ENCODE results near the gene IFFO2.

DNA sequence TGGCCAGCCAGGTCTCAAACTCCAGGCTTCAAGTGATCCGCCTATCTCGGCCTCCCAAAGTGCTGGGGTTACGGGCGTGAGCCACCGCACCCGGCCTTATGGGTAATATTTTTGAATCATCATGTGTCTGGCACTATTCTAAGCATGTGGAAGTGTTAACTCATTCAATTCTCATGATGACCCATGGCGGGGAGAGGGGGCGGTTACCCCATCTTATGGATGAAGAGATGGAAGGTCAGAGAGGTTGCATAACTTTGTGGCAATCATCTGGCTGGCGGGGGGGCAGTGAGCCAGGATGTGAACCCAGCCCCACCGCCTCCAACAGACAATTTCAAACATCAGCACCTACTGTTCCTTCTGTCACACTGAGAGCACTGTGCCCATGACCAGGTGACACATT, 85.5 kb downstream of the IFFO2 start:
- TF ChIP-seq POLR2A (IDR thresholded peaks at IDR 0.05): no peak
- TF ChIP-seq, protein P1, sequence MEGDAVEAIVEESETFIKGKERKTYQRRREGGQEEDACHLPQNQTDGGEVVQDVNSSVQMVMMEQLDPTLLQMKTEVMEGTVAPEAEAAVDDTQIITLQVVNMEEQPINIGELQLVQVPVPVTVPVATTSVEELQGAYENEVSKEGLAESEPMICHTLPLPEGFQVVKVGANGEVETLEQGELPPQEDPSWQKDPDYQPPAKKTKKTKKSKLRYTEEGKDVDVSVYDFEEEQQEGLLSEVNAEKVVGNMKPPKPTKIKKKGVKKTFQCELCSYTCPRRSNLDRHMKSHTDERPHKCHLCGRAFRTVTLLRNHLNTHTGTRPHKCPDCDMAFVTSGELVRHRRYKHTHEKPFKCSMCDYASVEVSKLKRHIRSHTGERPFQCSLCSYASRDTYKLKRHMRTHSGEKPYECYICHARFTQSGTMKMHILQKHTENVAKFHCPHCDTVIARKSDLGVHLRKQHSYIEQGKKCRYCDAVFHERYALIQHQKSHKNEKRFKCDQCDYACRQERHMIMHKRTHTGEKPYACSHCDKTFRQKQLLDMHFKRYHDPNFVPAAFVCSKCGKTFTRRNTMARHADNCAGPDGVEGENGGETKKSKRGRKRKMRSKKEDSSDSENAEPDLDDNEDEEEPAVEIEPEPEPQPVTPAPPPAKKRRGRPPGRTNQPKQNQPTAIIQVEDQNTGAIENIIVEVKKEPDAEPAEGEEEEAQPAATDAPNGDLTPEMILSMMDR (IDR thresholded peaks at IDR 0.05): no peak
- no peak for TF ChIP-seq POLR2AphosphoS5 (IDR thresholded peaks at IDR 0.05)
- TF ChIP-seq EP300 (IDR thresholded peaks at IDR 0.05): no peak
